HG03439 (cell line): ENCODE results near the gene INPP5A.
"Not testable (repeated sequence)": the region's sequence is repeated elsewhere in the genome, so short reads cannot be mapped to it uniquely, and the experiment has no call there.

ENCODE experiments used
- ATAC-seq: cut with Tn5 transposase; IDR thresholded peaks from one replicate; pipeline ENCODE4 v1.9.1; 2021; ENCODE audit warnings: mild to moderate bottlenecking, moderate library complexity; ENCODE audit not compliant: unreplicated experiment

INPP5A gene

GRCh38 chr10:132770061-132771021, 232.8 kb downstream of the INPP5A start:
- no peak for ATAC-seq

GRCh38 chr10:132772816-132773215, 235.2 kb downstream of the INPP5A start:
- not testable (repeated sequence) for ATAC-seq

- ATAC-seq, result no peak
Observed at GRCh38 chr10:132774181-132774901, 236.8 kb downstream of the INPP5A start.

- ATAC-seq, result no peak
Observed at GRCh38 chr10:132774902-132775863, 237.6 kb downstream of the INPP5A start.

GRCh38 chr10:132776186-132776585, 238.6 kb downstream of the INPP5A start:
- ATAC-seq, result no peak

GRCh38 chr10:132776821-132777220, 239.2 kb downstream of the INPP5A start:
- ATAC-seq, result no peak

GRCh38 chr10:132777441-132777840, 239.9 kb downstream of the INPP5A start:
- ATAC-seq, result no peak

GRCh38 chr10:132779549-132780294, 242.1 kb downstream of the INPP5A start:
- no peak for ATAC-seq

GRCh38 chr10:132780356-132780755, 242.8 kb downstream of the INPP5A start:
- ATAC-seq, result no peak

- ATAC-seq, result no peak
Observed at GRCh38 chr10:132781556-132781955, 244.0 kb downstream of the INPP5A start.

- ATAC-seq, result no peak
Observed at GRCh38 chr10:132783165-132783939, 245.8 kb downstream of the INPP5A start.

GRCh38 chr10:132783940-132784865, 246.6 kb downstream of the INPP5A start:
- ATAC-seq, result no peak

GRCh38 chr10:132784866-132785722, 247.5 kb downstream of the INPP5A start:
- ATAC-seq, result no peak

GRCh38 chr10:132785723-132786475, 248.3 kb downstream of the INPP5A start, which contains the start of gene NKX6-2:
Gene NKX6-2 (minus strand): TSS chr10:132786147. CDS start chr10:132785948, 199 bp downstream.
- no peak for ATAC-seq

- ATAC-seq, result no peak
Observed at GRCh38 chr10:132786476-132786883, 248.9 kb downstream of the INPP5A start.

GRCh38 chr10:132786884-132787494, 249.4 kb downstream of the INPP5A start:
- ATAC-seq, result no peak
